Epithelial cell of proximal tubule (primary cell): ENCODE results near the gene CDK17. TPM values are rescaled to one million over a fixed set of nuclear protein-coding genes. Genes with fewer than 3 reads are reported as not detected.
A peak's percentile ranks its signal among the peaks of the same experiment; 100 is the strongest.
"Not testable (repeated sequence)": the region's sequence is repeated elsewhere in the genome, so short reads cannot be mapped to it uniquely, and the experiment has no call there.

Experiments
- DNase-seq: peaks from one replicate; pipeline ENCODE4 v3.0.0-alpha.2; 2011; ENCODE audit warnings: low read depth
- H3K4me3 ChIP-seq: 2 replicates; pipeline ENCODE4 v1.5.1; 2011; ENCODE audit warnings: low read depth, mild to moderate bottlenecking, low read length
- total RNA-seq: library from RNA; depleted of rRNA; stranded (reverse); fragments of >200 nt; gene quantifications from 2 replicates; pipeline ENCODE4 v1.2.3, GENCODE V29; 2015
- TF ChIP-seq, protein P1 (sequence below): conservative IDR thresholded peaks from 2 replicates; pipeline ENCODE4 v1.5.1; 2012; ENCODE audit warnings: low read depth, mild to moderate bottlenecking, low read length

Gene CDK17
- total RNA-seq, 1 donor from 2014 or later, result 22.0 TPM

GRCh38 chr12:96419576-96420276, 19.5 kb upstream of the CDK17 start:
- TF ChIP-seq, protein P1, sequence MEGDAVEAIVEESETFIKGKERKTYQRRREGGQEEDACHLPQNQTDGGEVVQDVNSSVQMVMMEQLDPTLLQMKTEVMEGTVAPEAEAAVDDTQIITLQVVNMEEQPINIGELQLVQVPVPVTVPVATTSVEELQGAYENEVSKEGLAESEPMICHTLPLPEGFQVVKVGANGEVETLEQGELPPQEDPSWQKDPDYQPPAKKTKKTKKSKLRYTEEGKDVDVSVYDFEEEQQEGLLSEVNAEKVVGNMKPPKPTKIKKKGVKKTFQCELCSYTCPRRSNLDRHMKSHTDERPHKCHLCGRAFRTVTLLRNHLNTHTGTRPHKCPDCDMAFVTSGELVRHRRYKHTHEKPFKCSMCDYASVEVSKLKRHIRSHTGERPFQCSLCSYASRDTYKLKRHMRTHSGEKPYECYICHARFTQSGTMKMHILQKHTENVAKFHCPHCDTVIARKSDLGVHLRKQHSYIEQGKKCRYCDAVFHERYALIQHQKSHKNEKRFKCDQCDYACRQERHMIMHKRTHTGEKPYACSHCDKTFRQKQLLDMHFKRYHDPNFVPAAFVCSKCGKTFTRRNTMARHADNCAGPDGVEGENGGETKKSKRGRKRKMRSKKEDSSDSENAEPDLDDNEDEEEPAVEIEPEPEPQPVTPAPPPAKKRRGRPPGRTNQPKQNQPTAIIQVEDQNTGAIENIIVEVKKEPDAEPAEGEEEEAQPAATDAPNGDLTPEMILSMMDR, result no peak
- H3K4me3 ChIP-seq, result no peak overlapping the region
- no peak for DNase-seq

- not testable (repeated sequence) for H3K4me3 ChIP-seq, DNase-seq
These were observed 17.4 kb upstream of the CDK17 start for GRCh38 chr12:96417688-96418087.

DNA sequence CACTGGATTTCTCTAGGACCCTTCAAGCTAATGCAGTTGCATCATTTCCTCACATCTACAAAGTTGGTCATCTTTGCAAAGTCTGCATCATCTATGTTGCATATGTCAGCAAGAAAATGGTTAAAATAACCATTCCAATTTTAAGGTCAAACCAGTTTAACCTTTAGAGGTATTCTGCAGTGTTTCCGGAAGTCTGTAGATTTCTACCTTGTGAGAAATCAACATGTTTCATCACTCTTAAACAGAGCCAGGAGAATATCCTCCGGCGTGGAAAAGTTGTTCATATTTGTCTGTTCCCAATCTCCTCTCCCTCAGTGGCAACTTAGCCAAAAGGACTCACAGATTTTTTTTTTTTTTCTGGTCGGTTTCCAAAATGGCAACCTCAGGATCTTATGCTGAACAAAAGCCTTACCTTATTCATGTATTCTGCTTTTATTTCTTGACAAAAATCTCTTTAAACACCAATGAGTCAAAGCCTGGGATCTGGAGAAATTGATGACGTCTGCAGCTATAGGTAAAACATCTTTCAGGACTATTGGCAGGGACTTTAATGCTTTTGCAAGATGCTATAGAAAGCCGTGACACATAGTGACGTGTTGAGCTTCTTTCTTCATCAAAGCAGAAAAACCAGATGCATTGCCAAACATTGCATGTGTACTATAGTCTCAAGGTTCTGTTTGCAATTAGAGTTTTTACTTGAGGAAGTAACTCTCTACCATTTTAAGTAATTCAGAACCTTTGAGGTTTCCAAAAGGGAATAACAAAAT, 16.0 kb upstream of the CDK17 start:
- no peak overlapping the region for H3K4me3 ChIP-seq
- TF ChIP-seq, protein P1, result no peak
- peak; percentile 79 for DNase-seq

GRCh38 chr12:96414637-96415036, 14.4 kb upstream of the CDK17 start:
- TF ChIP-seq, protein P1, result no peak
- H3K4me3 ChIP-seq, result no peak overlapping the region
- no peak for DNase-seq

DNA sequence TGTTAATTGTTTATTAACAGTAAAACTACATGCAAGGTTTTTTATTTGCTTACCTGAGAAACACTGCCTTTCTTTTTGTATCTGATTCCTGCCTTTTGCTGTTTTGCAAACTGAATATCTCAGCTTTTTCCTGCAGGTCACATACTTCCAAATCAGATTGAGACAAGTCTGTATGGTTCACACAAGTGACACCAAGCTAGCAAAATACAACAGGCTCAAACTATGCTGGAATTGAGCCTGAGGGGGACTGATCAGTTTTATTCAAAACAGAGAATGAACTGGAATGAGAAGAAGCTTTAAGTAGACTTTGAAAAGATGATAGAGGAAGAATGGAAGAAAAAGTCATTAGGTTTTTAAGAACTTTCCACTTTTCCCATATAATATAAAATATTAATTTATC, 12.2 kb upstream of the CDK17 start:
- TF ChIP-seq, protein P1, result no peak
- no peak overlapping the region for H3K4me3 ChIP-seq
- DNase-seq, result no peak

GRCh38 chr12:96409731-96410130, 9.5 kb upstream of the CDK17 start:
- DNase-seq, result no peak
- TF ChIP-seq, protein P1, result no peak
- H3K4me3 ChIP-seq, result no peak overlapping the region

- H3K4me3 ChIP-seq, result no peak overlapping the region
- DNase-seq, result no peak
- TF ChIP-seq, protein P1, result no peak
These were observed 8.8 kb upstream of the CDK17 start for GRCh38 chr12:96408993-96409392.

- DNase-seq, H3K4me3 ChIP-seq: not testable (repeated sequence)
These were observed 7.3 kb upstream of the CDK17 start for GRCh38 chr12:96407429-96408097.
